HG02870 (cell line): ENCODE data around the gene OPTN.

Experiments used
- ATAC-seq: cut with Tn5 transposase; IDR thresholded peaks from one replicate; pipeline ENCODE4 v1.9.1; 2021; ENCODE audit warnings: mild to moderate bottlenecking, moderate library complexity; ENCODE audit not compliant: unreplicated experiment

OPTN gene

GRCh38 chr10:13182424-13182823 lies 82.5 kb downstream of the OPTN start:
- no peak for ATAC-seq

GRCh38 chr10:13183625-13184024 lies 83.7 kb downstream of the OPTN start:
- no peak for ATAC-seq

GRCh38 chr10:13184276-13184675 lies 84.3 kb downstream of the OPTN start:
- no peak for ATAC-seq

- ATAC-seq, result no peak
Measured at GRCh38 chr10:13184730-13185514, 85.0 kb downstream of the OPTN start.

DNA sequence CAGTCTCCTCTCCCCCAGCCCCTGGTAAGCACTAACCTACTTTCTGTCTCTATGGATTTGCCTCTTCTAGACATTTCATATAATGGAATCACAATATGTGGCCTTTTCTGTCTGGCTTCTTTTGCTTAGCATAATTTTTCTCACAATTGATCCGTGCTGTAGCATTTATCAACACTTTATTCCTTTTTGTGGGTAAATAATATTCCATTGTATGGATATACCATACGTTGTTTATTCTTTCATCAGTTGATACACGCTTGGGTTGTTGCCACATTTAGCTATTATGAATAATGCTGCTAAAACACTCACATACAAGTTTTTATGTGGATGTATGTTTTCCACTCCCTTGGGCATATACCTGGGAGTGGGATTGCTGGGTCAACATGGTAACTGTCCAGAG lies 87.2 kb downstream of the OPTN start:
- ATAC-seq, result no peak
